Caco-2 (cell line): Measurements from ENCODE around the gene CD226. TPM values are rescaled to one million over a fixed set of nuclear protein-coding genes. Genes with fewer than 3 reads are reported as not detected.

ENCODE experiments used
- BruUV-seq: library from RNA; stranded (reverse); fragments of 400-500 nt; replicated peaks from 2 replicates; lab custom pipeline; 2021; lab: Mats Ljungman, UMichigan
- CTCF ChIA-PET: fragments of 300-600 bp; sonication (Branson Sonifier 250); formaldehyde crosslinking; loops from one replicate; lab custom pipeline; 2022; ENCODE audit warnings: antibody characterized with exemption; lab: Charles Lee
- POLR2A ChIA-PET: fragments of 300-600 bp; sonication (Branson Sonifier 250); formaldehyde crosslinking; loops from one replicate; lab custom pipeline; 2022; ENCODE audit warnings: antibody characterized with exemption; lab: Charles Lee
- DNase-seq, 2 experiments: peaks; one replicate each; pipeline versions ENCODE4 v3.0.0 to v3.0.0-alpha.2; 2020 to 2022
- H3K27me3 ChIP-seq: replicated peaks from 2 replicates; pipeline ENCODE4 v1.6.0; 2011; ENCODE audit warnings: low read length; ENCODE audit not compliant: control insufficient read depth, insufficient read depth
- H3K36me3 ChIP-seq: 2 replicates; pipeline ENCODE4 v1.5.1; 2011; ENCODE audit warnings: low read length; ENCODE audit not compliant: control insufficient read depth, insufficient read depth
- H3K4me1 ChIP-seq: fragments of 250-450 bp; sonication (Bioruptor Pico); 2 replicates; pipeline ENCODE4 v1.5.1; 2020; ENCODE audit warnings: mild to moderate bottlenecking
- H3K4me3 ChIP-seq: 2 replicates; pipeline ENCODE4 v1.5.1; 2011; ENCODE audit warnings: low read depth, mild to moderate bottlenecking, control low read depth, low read length
- H3K9me3 ChIP-seq: fragments of 250-450 bp; sonication (Bioruptor Pico); 2 replicates; pipeline ENCODE4 v1.5.1; 2020; ENCODE audit warnings: mild to moderate bottlenecking, moderate library complexity
- H3K27ac Mint-ChIP-seq: one replicate; pipeline ENCODE4 v1.8.0; 2022; ENCODE audit warnings: mixed read lengths; ENCODE audit not compliant: unreplicated experiment
- H3K27me3 Mint-ChIP-seq: one replicate; pipeline ENCODE4 v1.8.0; 2022; ENCODE audit warnings: mixed read lengths; ENCODE audit not compliant: insufficient read depth, unreplicated experiment
- H3K36me3 Mint-ChIP-seq: one replicate; pipeline ENCODE4 v1.8.0; 2022; ENCODE audit warnings: mild to moderate bottlenecking, mixed read lengths; ENCODE audit not compliant: insufficient read depth, unreplicated experiment
- H3K4me1 Mint-ChIP-seq: one replicate; pipeline ENCODE4 v1.8.0; 2022; ENCODE audit warnings: low read depth, mixed read lengths; ENCODE audit not compliant: unreplicated experiment
- H3K4me3 Mint-ChIP-seq: one replicate; pipeline ENCODE4 v1.8.0; 2022; ENCODE audit warnings: mild to moderate bottlenecking, moderate library complexity, mixed read lengths; ENCODE audit not compliant: unreplicated experiment
- H3K9me3 Mint-ChIP-seq: one replicate; pipeline ENCODE4 v1.8.0; 2022; ENCODE audit warnings: mixed read lengths; ENCODE audit not compliant: unreplicated experiment
- intact Hi-C: fragments of 100-400 bp; cut with micrococcal nuclease; formaldehyde crosslinking; loops from one replicate; pipeline ENCODE4 v1.10.0; 2022; ENCODE audit not compliant: unreplicated experiment
- total RNA-seq: library from RNA; stranded (reverse); gene quantifications from 2 replicates; pipeline ENCODE4 v1.2.3, GENCODE V29; 2022
- TF ChIP-seq, protein P1 (sequence below), 2 experiments: fragments of 200-600 bp in 1 of 2; IDR thresholded peaks; 1 replicate in 1 of 2; 2 replicates in 1 of 2; pipeline versions ENCODE4 v1.5.1 to v1.8.0; 2011 to 2022; ENCODE audit warnings: antibody characterized with exemption in 1 of 2, control low read depth in 1 of 2, inconsistent platforms in 1 of 2, low read depth in 1 of 2, low read length in 1 of 2, mild to moderate bottlenecking in 1 of 2, moderate library complexity in 1 of 2; ENCODE audit not compliant: insufficient read depth in 1 of 2, severe bottlenecking in 1 of 2, unreplicated experiment in 1 of 2

CD226 gene
- total RNA-seq, 1 experiment from 2014 or later, result 0.02 TPM

DNA sequence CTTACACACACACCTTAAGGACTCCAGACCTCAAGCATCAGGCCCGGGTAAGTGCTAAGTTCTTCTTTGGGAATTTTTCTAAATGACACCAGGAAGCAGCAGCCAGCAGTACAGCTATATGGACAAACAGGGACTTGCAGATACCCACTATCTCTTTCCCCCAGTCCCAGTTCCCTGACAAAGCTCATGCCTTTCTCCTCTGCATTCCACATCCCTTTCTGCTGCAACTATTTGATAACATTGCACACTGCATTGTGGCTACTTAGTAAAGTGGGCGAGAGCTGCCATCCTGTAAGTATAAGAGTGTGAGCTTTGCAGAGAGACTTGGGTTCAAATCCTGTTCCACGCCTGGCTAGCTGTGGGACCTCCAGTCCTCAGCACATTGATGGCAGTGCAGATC lies 14.0 kb upstream of the CD226 start:
- Histone ChIP-seq H3K4me3 (no peak overlapping the region), H3K27me3 (no peaks in the 10 kb centered on the region), H3K36me3 (no peaks in the 10 kb centered on the region), H3K4me1 (no peaks in the 10 kb centered on the region), H3K9me3 (no peaks in the 10 kb centered on the region)
- no peak for DNase-seq
- POLR2A ChIA-PET, result no interaction called here
- intact Hi-C loops, result no loop called here
- H3K36me3 Mint-ChIP-seq, result no peaks in the 10 kb centered on the region
- H3K4me1 Mint-ChIP-seq, result no peaks in the 10 kb centered on the region
- no peak overlapping the region for H3K27ac Mint-ChIP-seq
- TF ChIP-seq, protein P1, sequence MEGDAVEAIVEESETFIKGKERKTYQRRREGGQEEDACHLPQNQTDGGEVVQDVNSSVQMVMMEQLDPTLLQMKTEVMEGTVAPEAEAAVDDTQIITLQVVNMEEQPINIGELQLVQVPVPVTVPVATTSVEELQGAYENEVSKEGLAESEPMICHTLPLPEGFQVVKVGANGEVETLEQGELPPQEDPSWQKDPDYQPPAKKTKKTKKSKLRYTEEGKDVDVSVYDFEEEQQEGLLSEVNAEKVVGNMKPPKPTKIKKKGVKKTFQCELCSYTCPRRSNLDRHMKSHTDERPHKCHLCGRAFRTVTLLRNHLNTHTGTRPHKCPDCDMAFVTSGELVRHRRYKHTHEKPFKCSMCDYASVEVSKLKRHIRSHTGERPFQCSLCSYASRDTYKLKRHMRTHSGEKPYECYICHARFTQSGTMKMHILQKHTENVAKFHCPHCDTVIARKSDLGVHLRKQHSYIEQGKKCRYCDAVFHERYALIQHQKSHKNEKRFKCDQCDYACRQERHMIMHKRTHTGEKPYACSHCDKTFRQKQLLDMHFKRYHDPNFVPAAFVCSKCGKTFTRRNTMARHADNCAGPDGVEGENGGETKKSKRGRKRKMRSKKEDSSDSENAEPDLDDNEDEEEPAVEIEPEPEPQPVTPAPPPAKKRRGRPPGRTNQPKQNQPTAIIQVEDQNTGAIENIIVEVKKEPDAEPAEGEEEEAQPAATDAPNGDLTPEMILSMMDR (IDR thresholded peaks at IDR 0.05; ENCODE audit: insufficient read depth in 1 of 2, low read depth in 1 of 2, low read length in 1 of 2, severe bottlenecking in 1 of 2, unreplicated experiment in 1 of 2), result no peak
- no peak overlapping the region for H3K4me3 Mint-ChIP-seq
- H3K9me3 Mint-ChIP-seq, result no peaks in the 10 kb centered on the region
- CTCF ChIA-PET, result no interaction called here
- no TSS peak for BruUV-seq
- H3K27me3 Mint-ChIP-seq, result peaks cover 4% of the 10 kb centered on the region

DNA sequence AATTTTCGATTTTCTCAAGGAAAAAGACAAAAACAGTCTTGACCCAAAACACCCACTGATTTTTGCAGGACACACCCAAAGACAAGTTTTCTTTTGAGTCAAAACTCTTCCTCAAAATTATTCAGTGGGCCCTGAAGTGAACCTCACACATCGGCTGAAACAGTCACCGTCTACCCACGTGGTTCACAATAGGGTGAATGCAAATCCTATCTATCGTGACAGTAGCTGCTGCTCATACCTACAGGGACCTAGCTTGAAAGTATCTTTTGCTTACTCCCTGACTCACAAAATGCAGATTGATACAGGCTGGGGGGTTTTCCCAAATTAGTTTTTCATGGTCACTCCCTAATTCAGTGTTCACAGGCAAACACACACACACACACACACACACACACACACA lies 10.7 kb upstream of the CD226 start:
- Histone ChIP-seq H3K4me1 (no peaks in the 10 kb centered on the region), H3K9me3 (no peaks in the 10 kb centered on the region), H3K4me3 (no peak overlapping the region), H3K27me3 (no peaks in the 10 kb centered on the region), H3K36me3 (no peaks in the 10 kb centered on the region)
- H3K27me3 Mint-ChIP-seq, result peaks cover 4% of the 10 kb centered on the region
- no TSS peak for BruUV-seq
- DNase-seq, result no peak
- CTCF ChIA-PET, result no interaction called here
- no peaks in the 10 kb centered on the region for H3K4me1 Mint-ChIP-seq
- no peaks in the 10 kb centered on the region for H3K9me3 Mint-ChIP-seq
- POLR2A ChIA-PET, result no interaction called here
- intact Hi-C loops, result no loop called here
- H3K4me3 Mint-ChIP-seq, result no peak overlapping the region
- no peaks in the 10 kb centered on the region for H3K36me3 Mint-ChIP-seq
- H3K27ac Mint-ChIP-seq, result no peak overlapping the region
- TF ChIP-seq, protein P1 (IDR thresholded peaks at IDR 0.05; ENCODE audit: insufficient read depth in 1 of 2, low read depth in 1 of 2, low read length in 1 of 2, severe bottlenecking in 1 of 2, unreplicated experiment in 1 of 2), result no peak

DNA sequence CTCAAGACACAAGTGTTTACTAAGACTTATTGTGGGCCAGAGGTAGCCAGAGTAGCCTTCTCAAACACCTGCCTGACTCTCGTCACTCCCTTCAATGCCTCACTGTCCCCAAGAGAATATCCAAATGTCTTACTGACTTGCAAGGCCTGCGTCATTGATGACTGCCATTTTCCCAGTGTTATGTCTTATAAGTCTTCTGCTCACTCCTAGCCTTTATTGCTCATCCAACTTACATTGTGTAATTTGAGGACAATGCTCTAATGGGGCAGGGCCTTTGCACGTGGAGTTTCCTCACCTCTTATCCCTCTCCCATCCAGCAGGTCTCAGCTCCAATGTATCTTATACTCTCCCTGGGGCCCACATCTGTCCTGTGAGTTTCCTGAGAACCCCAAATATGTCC lies 10.1 kb upstream of the CD226 start:
- no peaks in the 10 kb centered on the region for H3K27me3 ChIP-seq
- TF ChIP-seq, protein P1 (IDR thresholded peaks at IDR 0.05; ENCODE audit: insufficient read depth in 1 of 2, low read depth in 1 of 2, low read length in 1 of 2, severe bottlenecking in 1 of 2, unreplicated experiment in 1 of 2), result no peak
- H3K27ac Mint-ChIP-seq, result no peak overlapping the region
- ChIA-PET CTCF (no interaction called here), POLR2A (no interaction called here)
- no peaks in the 10 kb centered on the region for H3K4me1 ChIP-seq
- BruUV-seq, result no TSS peak
- H3K4me3 Mint-ChIP-seq, result no peak overlapping the region
- intact Hi-C loops, result no loop called here
- no peaks in the 10 kb centered on the region for H3K36me3 Mint-ChIP-seq
- H3K9me3 ChIP-seq, result no peaks in the 10 kb centered on the region
- no peaks in the 10 kb centered on the region for H3K27me3 Mint-ChIP-seq
- H3K4me3 ChIP-seq, result no peak overlapping the region
- no peak for DNase-seq
- no peaks in the 10 kb centered on the region for H3K36me3 ChIP-seq
- no peaks in the 10 kb centered on the region for H3K9me3 Mint-ChIP-seq
- H3K4me1 Mint-ChIP-seq, result no peaks in the 10 kb centered on the region
